DOHH2 (cell line): ENCODE data around the gene FBXL2.
"Not testable (repeated sequence)": the region's sequence is repeated elsewhere in the genome, so short reads cannot be mapped to it uniquely, and the experiment has no call there.

Experiments
- EZH2phosphoT487 ChIP-seq: fragments of 200-600 bp; sonication (generic); IDR thresholded peaks from 2 replicates; pipeline ENCODE4 v1.6.1; 2017; ENCODE audit warnings: borderline replicate concordance, mild to moderate bottlenecking, antibody characterized with exemption, low read length, moderate library complexity, mixed read lengths
- TF ChIP-seq, protein P1 (sequence below): fragments of 200-600 bp; sonication (generic); IDR thresholded peaks from one replicate; pipeline ENCODE4 v1.5.1; 2014; ENCODE audit warnings: antibody characterized with exemption, mild to moderate bottlenecking, low read depth, low read length; ENCODE audit not compliant: poor library complexity, severe bottlenecking

DNA sequence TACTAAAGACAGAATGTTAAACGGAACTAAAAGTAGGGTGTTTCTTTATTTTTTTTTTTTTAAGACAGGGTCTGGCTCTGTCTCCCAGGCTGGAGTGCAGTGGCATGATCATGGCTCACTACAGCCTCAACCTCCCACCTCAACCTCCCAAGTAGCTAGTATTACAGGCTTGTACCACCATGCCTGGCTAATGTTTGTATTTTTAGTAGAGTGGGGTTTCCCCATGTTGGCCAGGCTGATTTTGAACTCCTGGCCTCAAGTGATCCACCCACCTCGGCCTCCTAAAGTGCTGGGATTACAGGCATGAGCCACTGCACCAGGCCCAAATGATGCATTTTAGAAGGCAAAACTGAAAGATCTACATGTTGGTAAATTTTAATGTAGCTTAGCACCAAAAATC lies 152.1 kb downstream of the FBXL2 start:
- TF ChIP-seq, protein P1, sequence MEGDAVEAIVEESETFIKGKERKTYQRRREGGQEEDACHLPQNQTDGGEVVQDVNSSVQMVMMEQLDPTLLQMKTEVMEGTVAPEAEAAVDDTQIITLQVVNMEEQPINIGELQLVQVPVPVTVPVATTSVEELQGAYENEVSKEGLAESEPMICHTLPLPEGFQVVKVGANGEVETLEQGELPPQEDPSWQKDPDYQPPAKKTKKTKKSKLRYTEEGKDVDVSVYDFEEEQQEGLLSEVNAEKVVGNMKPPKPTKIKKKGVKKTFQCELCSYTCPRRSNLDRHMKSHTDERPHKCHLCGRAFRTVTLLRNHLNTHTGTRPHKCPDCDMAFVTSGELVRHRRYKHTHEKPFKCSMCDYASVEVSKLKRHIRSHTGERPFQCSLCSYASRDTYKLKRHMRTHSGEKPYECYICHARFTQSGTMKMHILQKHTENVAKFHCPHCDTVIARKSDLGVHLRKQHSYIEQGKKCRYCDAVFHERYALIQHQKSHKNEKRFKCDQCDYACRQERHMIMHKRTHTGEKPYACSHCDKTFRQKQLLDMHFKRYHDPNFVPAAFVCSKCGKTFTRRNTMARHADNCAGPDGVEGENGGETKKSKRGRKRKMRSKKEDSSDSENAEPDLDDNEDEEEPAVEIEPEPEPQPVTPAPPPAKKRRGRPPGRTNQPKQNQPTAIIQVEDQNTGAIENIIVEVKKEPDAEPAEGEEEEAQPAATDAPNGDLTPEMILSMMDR, result not testable (repeated sequence)
- TF ChIP-seq EZH2phosphoT487, result not testable (repeated sequence)
